IMR-90 (cell line): ENCODE results near the gene KCNQ1. TPM values are rescaled to one million over a fixed set of nuclear protein-coding genes. Genes with fewer than 3 reads are reported as not detected.

Experiments used
- ATAC-seq: fragments of 200-7000 bp; cut with Tn5 transposase; 2 replicates; pipeline ENCODE4 v1.9.1; 2020; ENCODE audit warnings: low read depth, mild to moderate bottlenecking, moderate library complexity
- BruUV-seq: library from RNA; stranded (reverse); fragments of 400-500 nt; replicated peaks from 2 replicates; lab custom pipeline; 2021; lab: Mats Ljungman, UMichigan
- CTCF ChIA-PET: fragments of 300-600 bp; formaldehyde crosslinking; extraction: SDS; loops from one replicate; lab custom pipeline; 2021; ENCODE audit warnings: antibody characterized with exemption; lab: Yijun Ruan, JAX
- POLR2A ChIA-PET: fragments of 300-600 bp; sonication (Branson Sonifier 250); formaldehyde crosslinking; loops from one replicate; lab custom pipeline; 2022; ENCODE audit warnings: antibody characterized with exemption; ENCODE audit not compliant: unreplicated experiment; lab: Charles Lee
- DNase-seq: peaks from one replicate; pipeline ENCODE4 v3.0.0; 2013
- H2AFZ ChIP-seq: replicated peaks from 2 replicates; pipeline ENCODE3; 2013; ENCODE audit warnings: low read length, mild to moderate bottlenecking; ENCODE audit not compliant: poor library complexity
- H2AK5ac ChIP-seq: 2 replicates; pipeline ENCODE4 v1.6.1; 2013; ENCODE audit warnings: low read depth, low read length, inconsistent platforms
- H2AK9ac ChIP-seq: replicated peaks from 2 replicates; pipeline ENCODE3; 2013; ENCODE audit warnings: mild to moderate bottlenecking, low read depth, low read length, moderate library complexity; ENCODE audit not compliant: poor library complexity
- H2BK120ac ChIP-seq: 2 replicates; pipeline ENCODE4 v1.6.1; 2013; ENCODE audit warnings: low read depth, low read length, inconsistent platforms
- H2BK15ac ChIP-seq: 3 replicates; pipeline ENCODE4 v1.6.1; 2013; ENCODE audit warnings: low read depth, low read length, inconsistent platforms
- H2BK20ac ChIP-seq: 2 replicates; pipeline ENCODE4 v1.6.1; 2013; ENCODE audit warnings: low read depth, mild to moderate bottlenecking, inconsistent platforms, low read length, moderate library complexity
- H2BK5ac ChIP-seq: 2 replicates; pipeline ENCODE4 v1.6.1; 2013; ENCODE audit warnings: mild to moderate bottlenecking, low read depth, low read length, inconsistent platforms; ENCODE audit not compliant: poor library complexity, severe bottlenecking
- H3K14ac ChIP-seq: replicated peaks from 2 replicates; pipeline ENCODE4 v1.6.1; 2013; ENCODE audit warnings: low read depth, low read length, inconsistent platforms
- H3K18ac ChIP-seq: 2 replicates; pipeline ENCODE4 v1.6.1; 2013; ENCODE audit warnings: low read depth, low read length, control low read depth
- H3K23ac ChIP-seq: 2 replicates; pipeline ENCODE4 v1.6.1; 2013; ENCODE audit warnings: low read depth, low read length, inconsistent platforms
- H3K27ac ChIP-seq: 2 replicates; pipeline ENCODE4 v1.5.1; 2013; ENCODE audit warnings: mild to moderate bottlenecking, control low read depth, low read length; ENCODE audit not compliant: insufficient read depth
- H3K27me3 ChIP-seq: 2 replicates; pipeline ENCODE4 v1.6.1; 2013; ENCODE audit warnings: low read length; ENCODE audit not compliant: control insufficient read depth, insufficient read depth
- H3K36me3 ChIP-seq: 2 replicates; pipeline ENCODE4 v1.6.1; 2013; ENCODE audit warnings: low read length, mixed read lengths; ENCODE audit not compliant: control insufficient read depth, insufficient read depth
- H3K4ac ChIP-seq: 2 replicates; pipeline ENCODE4 v1.6.1; 2013; ENCODE audit warnings: low read depth, low read length, inconsistent platforms
- H3K4me1 ChIP-seq: 2 replicates; pipeline ENCODE4 v1.6.1; 2013; ENCODE audit warnings: low read length, mixed read lengths; ENCODE audit not compliant: control insufficient read depth, insufficient read depth
- H3K4me2 ChIP-seq: 2 replicates; pipeline ENCODE4 v1.6.1; 2013; ENCODE audit warnings: low read depth, mild to moderate bottlenecking, control low read depth, low read length, moderate library complexity
- H3K4me3 ChIP-seq: 2 replicates; pipeline ENCODE4 v1.5.1; 2013; ENCODE audit warnings: low read depth, mild to moderate bottlenecking, control low read depth, low read length, moderate library complexity; ENCODE audit not compliant: insufficient read depth
- H3K56ac ChIP-seq: 2 replicates; pipeline ENCODE4 v1.6.1; 2013; ENCODE audit warnings: low read length, inconsistent platforms; ENCODE audit not compliant: insufficient read depth; ENCODE audit errors: extremely low read depth
- H3K79me1 ChIP-seq, 2 experiments: 2 replicates each; pipeline ENCODE4 v1.6.1; 2013; ENCODE audit warnings: low read length in 2 of 2, inconsistent platforms in 1 of 2, low read depth in 1 of 2
- H3K9ac ChIP-seq: 2 replicates; pipeline ENCODE4 v1.6.1; 2013; ENCODE audit warnings: low read depth, low read length, control low read depth
- H3K9me1 ChIP-seq: 2 replicates; pipeline ENCODE4 v1.6.1; 2013; ENCODE audit warnings: low read length, inconsistent platforms; ENCODE audit not compliant: insufficient read depth
- H3K9me3 ChIP-seq: 2 replicates; pipeline ENCODE4 v1.6.1; 2013; ENCODE audit warnings: low read length; ENCODE audit not compliant: control insufficient read depth, insufficient read depth
- H4K20me1 ChIP-seq: 2 replicates; pipeline ENCODE4 v1.6.1; 2013; ENCODE audit warnings: low read length, inconsistent platforms; ENCODE audit not compliant: insufficient read depth
- H4K5ac ChIP-seq: 2 replicates; pipeline ENCODE4 v1.6.1; 2013; ENCODE audit warnings: mild to moderate bottlenecking, low read depth, low read length, control low read depth
- H4K8ac ChIP-seq, 2 experiments: 2 replicates each; pipeline ENCODE4 v1.6.1; 2013; ENCODE audit warnings: low read depth in 2 of 2, low read length in 2 of 2, control low read depth in 1 of 2, inconsistent platforms in 1 of 2
- H4K91ac ChIP-seq: 2 replicates; pipeline ENCODE4 v1.6.1; 2013; ENCODE audit warnings: low read depth, low read length, inconsistent platforms; ENCODE audit not compliant: insufficient read depth
- BHLHE40 ChIP-seq: fragments of 150-350 bp; IDR thresholded peaks from 2 replicates; pipeline ENCODE4 v1.6.1; 2016; ENCODE audit warnings: mild to moderate bottlenecking, low read depth, low read length
- CEBPB ChIP-seq: IDR thresholded peaks from 2 replicates; pipeline ENCODE4 v1.6.1; 2012; ENCODE audit warnings: low read depth, low read length, improper control_type of control experiment
- CHD1 ChIP-seq: IDR thresholded peaks from 2 replicates; pipeline ENCODE4 v1.6.1; 2012; ENCODE audit warnings: low read depth, low read length, improper control_type of control experiment
- FOS ChIP-seq: fragments of 150-350 bp; IDR thresholded peaks from 2 replicates; pipeline ENCODE4 v1.6.1; 2016; ENCODE audit warnings: low read depth, low read length
- MAFK ChIP-seq: IDR thresholded peaks from 2 replicates; pipeline ENCODE4 v1.6.1; 2012; ENCODE audit warnings: low read depth, low read length, improper control_type of control experiment
- MAZ ChIP-seq: IDR thresholded peaks from 2 replicates; pipeline ENCODE4 v1.6.1; 2012; ENCODE audit warnings: low read depth, mild to moderate bottlenecking, low read length, improper control_type of control experiment, moderate library complexity, borderline replicate concordance
- MXI1 ChIP-seq: IDR thresholded peaks from 2 replicates; pipeline ENCODE4 v1.6.1; 2012; ENCODE audit warnings: low read depth, mild to moderate bottlenecking, low read length, moderate library complexity, borderline replicate concordance
- NFE2L2 ChIP-seq: fragments of 150-350 bp; IDR thresholded peaks from 2 replicates; pipeline ENCODE4 v1.6.1; 2016; ENCODE audit warnings: low read depth, mild to moderate bottlenecking, low read length
- POLR2A ChIP-seq: IDR thresholded peaks from 2 replicates; pipeline ENCODE4 v1.6.1; 2012; ENCODE audit warnings: mild to moderate bottlenecking, low read depth, low read length
- RAD21 ChIP-seq: IDR thresholded peaks from 2 replicates; pipeline ENCODE4 v1.6.1; 2012; ENCODE audit warnings: low read length, improper control_type of control experiment
- RCOR1 ChIP-seq: IDR thresholded peaks from 2 replicates; pipeline ENCODE4 v1.6.1; 2012; ENCODE audit warnings: mild to moderate bottlenecking, low read length, improper control_type of control experiment; ENCODE audit not compliant: insufficient replicate concordance
- RFX5 ChIP-seq: IDR thresholded peaks from 2 replicates; pipeline ENCODE4 v1.8.0; 2012; ENCODE audit warnings: low read depth, mild to moderate bottlenecking, low read length, moderate library complexity
- SMC3 ChIP-seq: fragments of 150-350 bp; IDR thresholded peaks from 2 replicates; pipeline ENCODE4 v1.6.1; 2016; ENCODE audit warnings: low read depth, mild to moderate bottlenecking, antibody characterized with exemption, low read length, moderate library complexity
- WGBS, 2 experiments: methylation state at CpG; one replicate each; pipeline versions ENCODE4 v1.1.5 to v1.1.7; 2013; ENCODE audit warnings: missing lambda C conversion rate in 2 of 2; ENCODE audit not compliant: insufficient read length in 1 of 2; ENCODE audit errors: extremely low coverage in 2 of 2; 5-methylcytosine and 5-hydroxymethylcytosine counted together
- dilution Hi-C: fragments of 300-500 bp; cut with HindIII; formaldehyde crosslinking; loops from one replicate; pipeline ENCODE4 v1.14.3; 2018; ENCODE audit warnings: low sequenced_read_pairs; ENCODE audit not compliant: unreplicated experiment
- in situ Hi-C: fragments of 300-500 bp; cut with MboI; formaldehyde crosslinking; loops from 3 replicates; pipeline ENCODE4 v1.14.3; 2019; ENCODE audit warnings: low sequenced_read_pairs, inconsistent platforms, mixed read lengths
- intact Hi-C: fragments of 100-400 bp; cut with micrococcal nuclease; formaldehyde crosslinking; loops from 2 replicates; pipeline ENCODE4 v1.10.0; 2022
- polyA plus RNA-seq, 3 experiments: library from polyadenylated mRNA; depleted of rRNA; stranded (reverse); fragments of >200 nt; gene quantifications; 2 replicates each; pipeline ENCODE4 v1.2.3, GENCODE V29; 2012; ENCODE audit warnings: low replicate concordance in 1 of 3
- total RNA-seq: library from RNA; depleted of rRNA; stranded (reverse); fragments of >200 nt; gene quantifications from 2 replicates; pipeline ENCODE4 v1.2.3, GENCODE V29; 2012
- TF ChIP-seq, protein P1 (sequence below): fragments of 150-350 bp; IDR thresholded peaks from 2 replicates; pipeline ENCODE4 v1.6.1; 2016; ENCODE audit warnings: low read depth, mild to moderate bottlenecking, low read length, moderate library complexity, borderline replicate concordance
- TF ChIP-seq, protein P2 (sequence below): fragments of 150-350 bp; IDR thresholded peaks from 2 replicates; pipeline ENCODE4 v1.6.1; 2017; ENCODE audit warnings: mild to moderate bottlenecking, antibody characterized with exemption, low read length, low read depth
- TF ChIP-seq, protein P3 (sequence below): conservative IDR thresholded peaks from 2 replicates; pipeline ENCODE4 v1.5.1; 2012; ENCODE audit warnings: mild to moderate bottlenecking, low read depth, low read length, improper control_type of control experiment

Gene KCNQ1
- total and polyA plus RNA-seq, 2 of the 4 experiments (the other 2 are of a cell fraction): 0.07 TPM; not detected in 1

DNA sequence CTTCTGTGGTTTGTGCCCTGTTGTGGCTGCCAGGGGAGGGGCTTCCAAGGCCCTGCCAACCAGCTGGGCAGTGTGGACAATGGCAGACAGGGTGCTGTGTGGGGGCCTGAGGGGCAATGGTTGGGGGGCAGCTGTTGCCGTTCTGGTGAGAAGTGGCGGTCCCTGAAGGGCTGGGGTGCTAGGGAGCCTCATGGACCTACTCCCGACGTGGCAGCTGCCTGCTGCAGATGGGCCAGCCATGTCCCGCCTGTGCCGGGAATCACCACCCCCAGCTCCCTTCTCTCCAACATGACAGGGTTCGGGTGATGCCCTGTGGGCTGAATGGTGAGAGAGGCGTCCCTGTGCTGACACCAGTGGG, 74.2 kb downstream of the KCNQ1 start:
- no peaks in the 10 kb centered on the region for H3K4me1 ChIP-seq
- H3K36me3 ChIP-seq: no peaks in the 10 kb centered on the region
- no peaks in the 10 kb centered on the region for H3K9me3 ChIP-seq
- intact Hi-C loops (no loop called here), dilution Hi-C loops (no loop called here), in situ Hi-C loops (loop anchor here (10.0 kb wide), 1 partner anchor 84 kb away; no protein-coding TSS in a partner anchor)
- no peaks in the 10 kb centered on the region for H4K20me1 ChIP-seq
- no peak overlapping the region for H2BK15ac ChIP-seq
- no peak overlapping the region for H3K56ac ChIP-seq
- no peak overlapping the region for H4K91ac ChIP-seq
- no peak overlapping the region for H2BK20ac ChIP-seq
- H2AK5ac ChIP-seq: no peak overlapping the region
- ChIA-PET CTCF (interaction anchor here (0.7 to 1.2 kb wide), 2 partner anchors 13 to 361 kb away, joined by 3 to 6 read pairs; no protein-coding TSS in a partner anchor), POLR2A (no interaction called here)
- H2AFZ ChIP-seq: no peak overlapping the region
- H3K18ac ChIP-seq: no peak overlapping the region
- ATAC-seq: no peak
- no peaks in the 10 kb centered on the region for H3K9me1 ChIP-seq
- H3K4ac ChIP-seq: no peak overlapping the region
- no peak overlapping the region for H2AK9ac ChIP-seq
- no CpG with 5 or more reads among the region's 8 CpGs for WGBS, 2 experiments
- H2BK5ac ChIP-seq: no peak overlapping the region
- no peak overlapping the region for H3K14ac ChIP-seq
- no peak overlapping the region for H4K5ac ChIP-seq
- no peak overlapping the region for H3K27ac ChIP-seq
- H3K23ac ChIP-seq: no peak overlapping the region
- no peak overlapping the region for H2BK120ac ChIP-seq
- H3K9ac ChIP-seq: no peak overlapping the region
- no peaks in the 10 kb centered on the region for H3K79me1 ChIP-seq
- no peak overlapping the region for H3K4me2 ChIP-seq
- H3K27me3 ChIP-seq: peaks cover 34% of the 10 kb centered on the region
- no TSS peak for BruUV-seq
- TF ChIP-seq, protein P1, sequence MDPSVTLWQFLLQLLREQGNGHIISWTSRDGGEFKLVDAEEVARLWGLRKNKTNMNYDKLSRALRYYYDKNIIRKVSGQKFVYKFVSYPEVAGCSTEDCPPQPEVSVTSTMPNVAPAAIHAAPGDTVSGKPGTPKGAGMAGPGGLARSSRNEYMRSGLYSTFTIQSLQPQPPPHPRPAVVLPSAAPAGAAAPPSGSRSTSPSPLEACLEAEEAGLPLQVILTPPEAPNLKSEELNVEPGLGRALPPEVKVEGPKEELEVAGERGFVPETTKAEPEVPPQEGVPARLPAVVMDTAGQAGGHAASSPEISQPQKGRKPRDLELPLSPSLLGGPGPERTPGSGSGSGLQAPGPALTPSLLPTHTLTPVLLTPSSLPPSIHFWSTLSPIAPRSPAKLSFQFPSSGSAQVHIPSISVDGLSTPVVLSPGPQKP: no peak
- TF ChIP-seq, protein P2, sequence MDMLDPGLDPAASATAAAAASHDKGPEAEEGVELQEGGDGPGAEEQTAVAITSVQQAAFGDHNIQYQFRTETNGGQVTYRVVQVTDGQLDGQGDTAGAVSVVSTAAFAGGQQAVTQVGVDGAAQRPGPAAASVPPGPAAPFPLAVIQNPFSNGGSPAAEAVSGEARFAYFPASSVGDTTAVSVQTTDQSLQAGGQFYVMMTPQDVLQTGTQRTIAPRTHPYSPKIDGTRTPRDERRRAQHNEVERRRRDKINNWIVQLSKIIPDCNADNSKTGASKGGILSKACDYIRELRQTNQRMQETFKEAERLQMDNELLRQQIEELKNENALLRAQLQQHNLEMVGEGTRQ: no peak
- TF ChIP-seq BHLHE40: no peak
- TF ChIP-seq MXI1: no peak
- TF ChIP-seq CHD1: no peak
- no peak for TF ChIP-seq FOS
- TF ChIP-seq NFE2L2: no peak
- no peak for TF ChIP-seq RFX5
- TF ChIP-seq RAD21: no peak
- no peak for TF ChIP-seq POLR2A
- no peak for TF ChIP-seq CEBPB
- TF ChIP-seq RCOR1: no peak
- no peak for TF ChIP-seq SMC3
- TF ChIP-seq, protein P3, sequence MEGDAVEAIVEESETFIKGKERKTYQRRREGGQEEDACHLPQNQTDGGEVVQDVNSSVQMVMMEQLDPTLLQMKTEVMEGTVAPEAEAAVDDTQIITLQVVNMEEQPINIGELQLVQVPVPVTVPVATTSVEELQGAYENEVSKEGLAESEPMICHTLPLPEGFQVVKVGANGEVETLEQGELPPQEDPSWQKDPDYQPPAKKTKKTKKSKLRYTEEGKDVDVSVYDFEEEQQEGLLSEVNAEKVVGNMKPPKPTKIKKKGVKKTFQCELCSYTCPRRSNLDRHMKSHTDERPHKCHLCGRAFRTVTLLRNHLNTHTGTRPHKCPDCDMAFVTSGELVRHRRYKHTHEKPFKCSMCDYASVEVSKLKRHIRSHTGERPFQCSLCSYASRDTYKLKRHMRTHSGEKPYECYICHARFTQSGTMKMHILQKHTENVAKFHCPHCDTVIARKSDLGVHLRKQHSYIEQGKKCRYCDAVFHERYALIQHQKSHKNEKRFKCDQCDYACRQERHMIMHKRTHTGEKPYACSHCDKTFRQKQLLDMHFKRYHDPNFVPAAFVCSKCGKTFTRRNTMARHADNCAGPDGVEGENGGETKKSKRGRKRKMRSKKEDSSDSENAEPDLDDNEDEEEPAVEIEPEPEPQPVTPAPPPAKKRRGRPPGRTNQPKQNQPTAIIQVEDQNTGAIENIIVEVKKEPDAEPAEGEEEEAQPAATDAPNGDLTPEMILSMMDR: no peak
- TF ChIP-seq MAFK: no peak
- TF ChIP-seq MAZ: no peak
- H3K4me3 ChIP-seq: no peak overlapping the region
- no peak for DNase-seq
- no peak overlapping the region for H4K8ac ChIP-seq
